ENCODE data around the gene SPNS1.

- TF ChIP-seq CTCF (conservative IDR thresholded peaks at IDR 0.05), result no peak
- no peak for TF ChIP-seq EZH2 (IDR thresholded peaks at IDR 0.05; ENCODE audit: low read depth)
Measured at GRCh38 chr16:28935346-28935745, 39.2 kb upstream of the SPNS1 start.

Data from PC-9 (cell line).